Measurements from ENCODE around the gene CCNF.

CCNF gene

DNA sequence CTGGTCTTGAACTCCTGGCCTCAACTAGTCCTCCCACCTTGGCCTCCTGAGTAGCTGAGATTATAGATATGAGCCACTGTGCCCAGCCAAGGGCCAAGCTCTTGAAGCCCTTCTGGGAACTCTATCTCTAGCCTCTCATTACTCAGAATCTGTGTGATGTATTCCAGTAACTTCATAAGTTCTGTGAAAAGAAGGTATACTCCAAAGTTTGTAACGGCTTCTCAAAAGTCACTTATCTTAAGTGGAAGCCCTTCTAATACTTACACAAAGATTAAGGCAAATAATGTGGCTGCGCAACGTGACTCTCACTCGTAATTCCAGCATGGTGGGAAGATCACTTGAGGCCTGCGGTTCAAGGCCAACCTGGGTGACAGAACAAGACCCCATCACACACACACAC lies 65.4 kb downstream of the CCNF start:
- DNase-seq (ENCODE audit: low read depth): no peak
- Histone ChIP-seq H3K4me3 (ENCODE audit: low read length) (no peak overlapping the region), H3K4me1 (ENCODE audit: control insufficient read depth, insufficient read depth, low read length) (peaks cover 20% of the 10 kb centered on the region), H3K9me3 (ENCODE audit: control insufficient read depth, low read length) (no peaks in the 10 kb centered on the region), H3K9ac (ENCODE audit: low read length) (no peak overlapping the region), H3K27me3 (replicated peaks; ENCODE audit: control insufficient read depth, insufficient read depth, low read length) (no peaks in the 10 kb centered on the region), H3K36me3 (ENCODE audit: control insufficient read depth, insufficient read depth, low read length, severe bottlenecking) (peaks cover 8% of the 10 kb centered on the region)

GRCh38 chr16:2495041-2495440 lies 65.8 kb downstream of the CCNF start:
- no peaks in the 10 kb centered on the region for H3K27me3 ChIP-seq (replicated peaks; ENCODE audit: control insufficient read depth, insufficient read depth, low read length)
- H3K9me3 ChIP-seq (ENCODE audit: control insufficient read depth, low read length): no peaks in the 10 kb centered on the region
- peaks cover 20% of the 10 kb centered on the region for H3K4me1 ChIP-seq (ENCODE audit: control insufficient read depth, insufficient read depth, low read length)
- no peak overlapping the region for H3K9ac ChIP-seq (ENCODE audit: low read length)
- H3K4me3 ChIP-seq (ENCODE audit: low read length): no peak overlapping the region
- peaks cover 8% of the 10 kb centered on the region for H3K36me3 ChIP-seq (ENCODE audit: control insufficient read depth, insufficient read depth, low read length, severe bottlenecking)
- DNase-seq (ENCODE audit: low read depth): no peak

DNA sequence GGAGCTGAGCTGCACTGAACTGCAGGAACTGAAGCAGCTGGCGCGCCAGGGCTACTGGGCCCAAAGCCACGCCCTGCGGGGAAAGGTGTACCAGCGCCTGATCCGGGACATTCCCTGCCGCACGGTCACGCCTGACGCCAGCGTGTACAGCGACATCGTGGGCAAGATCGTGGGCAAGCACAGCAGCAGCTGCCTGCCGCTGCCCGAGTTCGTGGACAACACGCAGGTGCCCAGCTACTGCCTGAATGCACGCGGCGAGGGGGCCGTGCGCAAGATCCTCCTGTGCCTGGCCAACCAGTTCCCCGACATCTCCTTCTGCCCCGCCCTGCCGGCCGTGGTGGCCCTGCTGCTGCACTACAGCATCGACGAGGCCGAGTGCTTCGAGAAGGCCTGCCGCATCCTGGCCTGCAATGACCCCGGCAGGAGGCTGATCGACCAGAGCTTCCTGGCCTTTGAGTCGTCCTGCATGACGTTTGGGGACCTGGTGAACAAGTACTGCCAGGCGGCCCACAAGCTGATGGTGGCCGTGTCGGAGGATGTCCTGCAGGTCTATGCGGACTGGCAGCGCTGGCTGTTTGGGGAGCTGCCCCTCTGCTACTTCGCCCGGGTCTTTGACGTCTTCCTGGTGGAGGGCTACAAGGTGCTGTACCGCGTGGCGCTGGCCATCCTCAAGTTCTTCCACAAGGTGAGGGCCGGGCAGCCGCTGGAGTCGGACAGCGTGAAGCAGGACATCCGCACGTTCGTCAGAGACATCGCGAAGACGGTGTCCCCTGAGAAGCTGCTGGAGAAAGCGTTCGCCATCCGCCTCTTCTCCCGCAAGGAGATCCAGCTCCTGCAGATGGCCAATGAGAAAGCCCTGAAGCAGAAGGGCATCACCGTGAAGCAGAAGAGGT lies 67.2 kb downstream of the CCNF start:
- no peaks in the 10 kb centered on the region for H3K9me3 ChIP-seq (ENCODE audit: control insufficient read depth, low read length)
- no peak for DNase-seq (ENCODE audit: low read depth)
- no peak overlapping the region for H3K9ac ChIP-seq (ENCODE audit: low read length)
- H3K36me3 ChIP-seq (ENCODE audit: control insufficient read depth, insufficient read depth, low read length, severe bottlenecking): peaks cover 8% of the 10 kb centered on the region
- no peaks in the 10 kb centered on the region for H3K27me3 ChIP-seq (replicated peaks; ENCODE audit: control insufficient read depth, insufficient read depth, low read length)
- no peak overlapping the region for H3K4me3 ChIP-seq (ENCODE audit: low read length)
- peaks cover 23% of the 10 kb centered on the region for H3K4me1 ChIP-seq (ENCODE audit: control insufficient read depth, insufficient read depth, low read length)

- Histone ChIP-seq H3K9ac (ENCODE audit: low read length) (peak overlapping the region; percentile 69), H3K4me3 (ENCODE audit: low read length) (peak overlapping the region; percentile 39), H3K9me3 (ENCODE audit: control insufficient read depth, low read length) (no peaks in the 10 kb centered on the region), H3K4me1 (ENCODE audit: control insufficient read depth, insufficient read depth, low read length) (peaks cover 30% of the 10 kb centered on the region), H3K36me3 (ENCODE audit: control insufficient read depth, insufficient read depth, low read length, severe bottlenecking) (peaks cover 8% of the 10 kb centered on the region), H3K27me3 (replicated peaks; ENCODE audit: control insufficient read depth, insufficient read depth, low read length) (no peaks in the 10 kb centered on the region)
- DNase-seq (ENCODE audit: low read depth): no peak
These were observed 67.9 kb downstream of the CCNF start for GRCh38 chr16:2497116-2497630.

- Histone ChIP-seq H3K4me3 (ENCODE audit: low read length) (peak overlapping the region; percentile 39), H3K27me3 (replicated peaks; ENCODE audit: control insufficient read depth, insufficient read depth, low read length) (no peaks in the 10 kb centered on the region), H3K4me1 (ENCODE audit: control insufficient read depth, insufficient read depth, low read length) (peaks cover 37% of the 10 kb centered on the region), H3K9ac (ENCODE audit: low read length) (peak overlapping the region; percentile 69), H3K9me3 (ENCODE audit: control insufficient read depth, low read length) (no peaks in the 10 kb centered on the region), H3K36me3 (ENCODE audit: control insufficient read depth, insufficient read depth, low read length, severe bottlenecking) (peaks cover 8% of the 10 kb centered on the region)
- DNase-seq (ENCODE audit: low read depth): no peak
These were observed 68.6 kb downstream of the CCNF start for GRCh38 chr16:2497695-2498484.

- Histone ChIP-seq H3K4me1 (ENCODE audit: control insufficient read depth, insufficient read depth, low read length) (peaks cover 42% of the 10 kb centered on the region), H3K9me3 (ENCODE audit: control insufficient read depth, low read length) (no peaks in the 10 kb centered on the region), H3K9ac (ENCODE audit: low read length) (no peak overlapping the region), H3K36me3 (ENCODE audit: control insufficient read depth, insufficient read depth, low read length, severe bottlenecking) (peaks cover 8% of the 10 kb centered on the region), H3K4me3 (ENCODE audit: low read length) (no peak overlapping the region), H3K27me3 (replicated peaks; ENCODE audit: control insufficient read depth, insufficient read depth, low read length) (no peaks in the 10 kb centered on the region)
- DNase-seq (ENCODE audit: low read depth): no peak
These were observed 69.4 kb downstream of the CCNF start for GRCh38 chr16:2498531-2499253.

DNA sequence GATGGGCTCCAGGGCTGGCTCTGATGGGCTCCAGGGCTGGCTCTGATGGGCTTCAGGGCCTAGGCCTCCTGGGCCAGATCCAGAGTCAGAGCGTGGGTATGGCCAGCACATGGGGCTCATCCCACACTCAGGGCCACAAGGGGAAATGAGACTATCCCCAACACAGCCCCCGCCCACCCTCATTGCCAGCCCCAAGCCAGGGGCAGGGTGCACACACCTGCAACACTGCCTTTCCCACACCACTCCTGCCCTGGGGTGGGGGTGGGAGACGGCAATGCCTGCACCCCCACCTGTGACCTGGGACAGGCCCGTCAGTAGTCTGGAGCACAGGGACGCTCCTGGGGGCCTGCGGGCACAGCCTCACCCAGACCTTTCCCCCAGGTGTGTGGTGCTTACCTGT lies 70.2 kb downstream of the CCNF start:
- H3K9ac ChIP-seq (ENCODE audit: low read length): no peak overlapping the region
- no peak overlapping the region for H3K4me3 ChIP-seq (ENCODE audit: low read length)
- H3K36me3 ChIP-seq (ENCODE audit: control insufficient read depth, insufficient read depth, low read length, severe bottlenecking): peaks cover 8% of the 10 kb centered on the region
- H3K27me3 ChIP-seq (replicated peaks; ENCODE audit: control insufficient read depth, insufficient read depth, low read length): no peaks in the 10 kb centered on the region
- no peak for DNase-seq (ENCODE audit: low read depth)
- H3K4me1 ChIP-seq (ENCODE audit: control insufficient read depth, insufficient read depth, low read length): peaks cover 42% of the 10 kb centered on the region
- H3K9me3 ChIP-seq (ENCODE audit: control insufficient read depth, low read length): no peaks in the 10 kb centered on the region

DNA sequence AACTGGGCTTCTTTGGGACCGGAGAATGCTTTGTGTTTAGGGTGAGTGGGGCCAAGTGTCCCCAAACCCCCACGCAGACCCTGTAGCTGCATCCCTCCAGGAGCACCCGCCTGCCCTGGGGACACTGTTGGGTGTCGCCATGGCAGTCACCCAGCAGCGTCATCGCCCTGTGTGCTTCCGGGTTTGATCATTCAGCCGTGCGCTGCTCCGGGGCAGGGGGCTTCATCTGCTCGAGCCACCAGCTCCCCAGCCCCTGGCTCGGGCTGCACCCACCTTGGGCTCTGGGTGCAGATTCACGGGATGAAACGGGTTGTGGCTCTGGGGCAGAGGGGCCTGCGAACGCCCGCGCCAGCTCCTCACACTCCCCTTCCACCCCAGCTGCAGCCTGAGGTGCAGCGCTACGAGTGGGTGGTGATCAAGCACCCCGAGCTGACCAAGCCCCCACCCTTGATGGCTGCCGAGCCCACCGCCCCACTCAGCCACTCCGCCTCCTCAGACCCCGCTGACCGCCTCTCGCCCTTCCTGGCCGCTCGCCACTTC lies 70.7 kb downstream of the CCNF start:
- no peak overlapping the region for H3K9ac ChIP-seq (ENCODE audit: low read length)
- peaks cover 42% of the 10 kb centered on the region for H3K4me1 ChIP-seq (ENCODE audit: control insufficient read depth, insufficient read depth, low read length)
- H3K9me3 ChIP-seq (ENCODE audit: control insufficient read depth, low read length): no peaks in the 10 kb centered on the region
- H3K27me3 ChIP-seq (replicated peaks; ENCODE audit: control insufficient read depth, insufficient read depth, low read length): no peaks in the 10 kb centered on the region
- no peak for DNase-seq (ENCODE audit: low read depth)
- H3K4me3 ChIP-seq (ENCODE audit: low read length): no peak overlapping the region
- peaks cover 8% of the 10 kb centered on the region for H3K36me3 ChIP-seq (ENCODE audit: control insufficient read depth, insufficient read depth, low read length, severe bottlenecking)

GRCh38 chr16:2500430-2500917 lies 71.2 kb downstream of the CCNF start:
- no peaks in the 10 kb centered on the region for H3K9me3 ChIP-seq (ENCODE audit: control insufficient read depth, low read length)
- H3K4me3 ChIP-seq (ENCODE audit: low read length): no peak overlapping the region
- peaks cover 42% of the 10 kb centered on the region for H3K4me1 ChIP-seq (ENCODE audit: control insufficient read depth, insufficient read depth, low read length)
- H3K36me3 ChIP-seq (ENCODE audit: control insufficient read depth, insufficient read depth, low read length, severe bottlenecking): peaks cover 8% of the 10 kb centered on the region
- DNase-seq (ENCODE audit: low read depth): no peak
- H3K9ac ChIP-seq (ENCODE audit: low read length): no peak overlapping the region
- H3K27me3 ChIP-seq (replicated peaks; ENCODE audit: control insufficient read depth, insufficient read depth, low read length): no peaks in the 10 kb centered on the region

DNA sequence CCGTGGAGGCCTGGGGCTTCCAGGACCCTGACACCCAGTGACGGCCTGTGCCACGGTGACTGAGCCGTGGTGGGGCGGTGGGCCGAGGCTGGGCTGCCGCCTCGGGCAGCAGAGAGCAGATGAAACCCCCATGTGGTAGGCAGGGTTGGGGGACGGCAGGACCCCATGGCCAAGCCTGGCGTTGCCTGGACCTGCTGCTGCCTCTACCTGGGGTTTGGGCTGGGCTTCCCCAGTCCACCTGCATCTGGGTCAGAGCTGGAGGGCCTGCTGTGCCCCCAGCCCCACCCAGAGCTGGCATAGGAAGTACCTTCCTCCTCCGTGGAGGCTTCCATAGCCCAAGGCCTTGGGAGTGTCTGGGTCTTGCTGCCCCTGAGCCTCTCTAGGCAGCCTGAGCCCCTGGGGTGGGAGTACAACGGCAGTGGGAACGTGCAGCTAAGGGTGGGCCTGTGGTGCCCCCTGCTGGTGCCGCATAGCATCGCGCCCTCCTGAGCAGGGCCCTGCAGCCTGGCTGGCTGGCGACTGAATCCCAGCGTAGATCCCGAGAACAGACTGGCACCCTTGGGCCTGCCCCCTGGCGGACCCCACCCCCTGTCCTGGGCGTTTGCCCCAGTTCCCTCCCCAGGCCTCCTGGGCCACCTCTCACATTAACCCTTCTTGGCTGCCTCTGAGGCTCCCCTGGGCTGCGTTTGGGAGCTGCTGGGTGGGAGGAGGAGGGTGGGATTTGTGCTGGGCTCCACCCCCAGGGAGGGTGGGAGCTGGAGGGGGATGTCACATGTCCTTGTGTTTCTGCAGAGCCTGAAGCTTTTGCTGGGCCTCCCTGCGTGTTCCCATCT lies 71.9 kb downstream of the CCNF start:
- Histone ChIP-seq H3K27me3 (replicated peaks; ENCODE audit: control insufficient read depth, insufficient read depth, low read length) (no peaks in the 10 kb centered on the region), H3K4me1 (ENCODE audit: control insufficient read depth, insufficient read depth, low read length) (peaks cover 42% of the 10 kb centered on the region), H3K9me3 (ENCODE audit: control insufficient read depth, low read length) (no peaks in the 10 kb centered on the region), H3K36me3 (ENCODE audit: control insufficient read depth, insufficient read depth, low read length, severe bottlenecking) (peaks cover 8% of the 10 kb centered on the region), H3K9ac (ENCODE audit: low read length) (peak overlapping the region; percentile 7), H3K4me3 (ENCODE audit: low read length) (no peak overlapping the region)
- peak; percentile 86 for DNase-seq (ENCODE audit: low read depth)

Measured in adipocyte (in vitro differentiated cells).